Mesothelial cell of epicardium (in vitro differentiated cells): ENCODE data around the gene ZNF286A. TPM values are rescaled to one million over a fixed set of nuclear protein-coding genes. Genes with fewer than 3 reads are reported as not detected.
"Not testable (repeated sequence)": the region's sequence is repeated elsewhere in the genome, so short reads cannot be mapped to it uniquely, and the experiment has no call there.

Experiments
- DNase-seq, 2 experiments: peaks; one replicate each; pipeline ENCODE4 v3.0.0; 2021; ENCODE audit warnings: low spot score in 2 of 2; ENCODE audit not compliant: unreplicated experiment in 2 of 2
- H3K27ac Mint-ChIP-seq: 2 replicates; pipeline ENCODE4 v1.8.0; 2021; ENCODE audit warnings: mixed read lengths
- H3K27me3 Mint-ChIP-seq: 2 replicates; pipeline ENCODE4 v1.8.0; 2021; ENCODE audit warnings: low read depth, mixed read lengths
- H3K36me3 Mint-ChIP-seq: 2 replicates; pipeline ENCODE4 v1.8.0; 2021; ENCODE audit warnings: mixed read lengths
- H3K4me1 Mint-ChIP-seq: 2 replicates; pipeline ENCODE4 v1.8.0; 2021; ENCODE audit warnings: mixed read lengths
- H3K4me3 Mint-ChIP-seq: 2 replicates; pipeline ENCODE4 v1.8.0; 2021; ENCODE audit warnings: mild to moderate bottlenecking, moderate library complexity, mixed read lengths
- H3K9me3 Mint-ChIP-seq: 2 replicates; pipeline ENCODE4 v1.8.0; 2021; ENCODE audit warnings: mixed read lengths
- total RNA-seq: library from RNA; stranded (reverse); gene quantifications from 3 replicates; pipeline ENCODE4 v1.2.1, GENCODE V29; 2021
- TF ChIP-seq, protein P1 (sequence below): fragments of 200-600 bp; sonication (generic); IDR thresholded peaks from one replicate; pipeline ENCODE4 v1.5.0; 2021; ENCODE audit warnings: antibody characterized with exemption; ENCODE audit not compliant: unreplicated experiment

Gene ZNF286A
- total RNA-seq, 1 donor from 2014 or later: 89.6 TPM

DNA sequence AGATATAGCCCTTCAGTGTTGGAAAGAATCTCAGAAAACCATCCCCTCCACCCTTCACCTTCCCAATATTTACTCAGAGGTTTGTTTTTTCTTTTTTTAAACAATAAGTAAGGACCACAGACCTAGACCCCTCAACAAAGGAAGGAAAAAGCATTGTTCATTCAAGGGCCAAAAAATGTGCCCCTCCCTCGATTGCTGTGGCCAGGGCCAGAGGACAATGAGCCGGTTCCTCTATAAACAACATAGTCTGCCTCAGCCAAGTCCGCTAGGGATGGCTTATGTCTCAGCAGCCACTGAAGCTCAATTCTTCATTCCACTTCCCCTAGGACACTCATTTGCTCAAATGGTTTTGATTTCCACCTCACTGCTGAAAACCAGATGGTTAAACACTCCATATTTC is 39.5 kb upstream of the ZNF286A start:
- H3K4me3 Mint-ChIP-seq: no peak overlapping the region

DNA sequence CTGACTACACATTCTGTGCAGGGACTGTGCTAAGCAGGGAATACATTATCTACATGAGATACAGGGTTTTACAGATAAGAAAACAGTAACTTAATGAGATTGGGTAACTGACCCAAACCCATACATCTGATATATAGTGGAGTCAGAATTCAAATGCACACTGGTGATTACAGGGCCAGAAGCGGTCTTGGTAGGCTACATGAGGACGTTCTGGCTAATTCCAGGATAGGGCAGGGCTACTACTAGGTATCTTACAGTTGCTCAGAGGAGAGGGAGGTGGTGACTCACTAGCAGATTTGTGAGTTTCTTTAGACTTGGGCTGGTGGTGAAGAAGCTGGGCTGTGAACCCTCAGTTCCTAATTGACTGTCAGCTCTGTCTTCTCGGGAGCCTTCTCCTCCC is 36.9 kb upstream of the ZNF286A start:
- no peak for DNase-seq
- no peak overlapping the region for H3K27ac Mint-ChIP-seq
- H3K27me3 Mint-ChIP-seq: no peaks in the 10 kb centered on the region
- peaks cover 12% of the 10 kb centered on the region for H3K4me1 Mint-ChIP-seq
- TF ChIP-seq, protein P1, sequence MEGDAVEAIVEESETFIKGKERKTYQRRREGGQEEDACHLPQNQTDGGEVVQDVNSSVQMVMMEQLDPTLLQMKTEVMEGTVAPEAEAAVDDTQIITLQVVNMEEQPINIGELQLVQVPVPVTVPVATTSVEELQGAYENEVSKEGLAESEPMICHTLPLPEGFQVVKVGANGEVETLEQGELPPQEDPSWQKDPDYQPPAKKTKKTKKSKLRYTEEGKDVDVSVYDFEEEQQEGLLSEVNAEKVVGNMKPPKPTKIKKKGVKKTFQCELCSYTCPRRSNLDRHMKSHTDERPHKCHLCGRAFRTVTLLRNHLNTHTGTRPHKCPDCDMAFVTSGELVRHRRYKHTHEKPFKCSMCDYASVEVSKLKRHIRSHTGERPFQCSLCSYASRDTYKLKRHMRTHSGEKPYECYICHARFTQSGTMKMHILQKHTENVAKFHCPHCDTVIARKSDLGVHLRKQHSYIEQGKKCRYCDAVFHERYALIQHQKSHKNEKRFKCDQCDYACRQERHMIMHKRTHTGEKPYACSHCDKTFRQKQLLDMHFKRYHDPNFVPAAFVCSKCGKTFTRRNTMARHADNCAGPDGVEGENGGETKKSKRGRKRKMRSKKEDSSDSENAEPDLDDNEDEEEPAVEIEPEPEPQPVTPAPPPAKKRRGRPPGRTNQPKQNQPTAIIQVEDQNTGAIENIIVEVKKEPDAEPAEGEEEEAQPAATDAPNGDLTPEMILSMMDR: no peak
- H3K9me3 Mint-ChIP-seq: no peaks in the 10 kb centered on the region
- peaks cover 35% of the 10 kb centered on the region for H3K36me3 Mint-ChIP-seq
- no peak overlapping the region for H3K4me3 Mint-ChIP-seq

More for the DNA sequence above, 39.5 kb upstream of the ZNF286A start:
- DNase-seq: no peak
- H3K27ac Mint-ChIP-seq: peak overlapping the region; percentile 87
- TF ChIP-seq, protein P1: no peak
- H3K9me3 Mint-ChIP-seq: no peaks in the 10 kb centered on the region
- peaks cover 25% of the 10 kb centered on the region for H3K4me1 Mint-ChIP-seq
- H3K27me3 Mint-ChIP-seq: no peaks in the 10 kb centered on the region
- peaks cover 32% of the 10 kb centered on the region for H3K36me3 Mint-ChIP-seq

DNA sequence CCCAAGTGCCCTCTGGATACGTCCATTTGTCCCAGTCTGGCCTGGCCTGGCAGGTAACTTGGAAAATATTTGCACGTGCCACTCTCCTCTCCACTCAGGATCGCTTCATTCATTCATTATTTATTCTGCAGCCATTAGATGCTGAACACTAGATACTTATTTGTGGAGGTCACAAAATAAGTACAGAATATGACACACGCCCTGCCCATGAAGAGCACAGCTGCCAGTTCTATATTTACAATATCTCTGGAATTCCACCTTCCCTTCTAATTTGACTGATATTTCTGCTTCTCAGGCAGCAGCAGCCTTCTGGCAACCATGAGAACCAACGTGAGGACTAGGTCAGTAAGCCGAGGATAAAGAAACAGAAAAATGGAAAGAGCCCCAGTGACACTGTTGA is 36.4 kb upstream of the ZNF286A start:
- H3K27me3 Mint-ChIP-seq: no peaks in the 10 kb centered on the region
- H3K4me1 Mint-ChIP-seq: peaks cover 12% of the 10 kb centered on the region
- H3K27ac Mint-ChIP-seq: no peak overlapping the region
- peaks cover 37% of the 10 kb centered on the region for H3K36me3 Mint-ChIP-seq
- H3K9me3 Mint-ChIP-seq: no peaks in the 10 kb centered on the region
- no peak for DNase-seq
- H3K4me3 Mint-ChIP-seq: no peak overlapping the region
- TF ChIP-seq, protein P1: no peak

DNA sequence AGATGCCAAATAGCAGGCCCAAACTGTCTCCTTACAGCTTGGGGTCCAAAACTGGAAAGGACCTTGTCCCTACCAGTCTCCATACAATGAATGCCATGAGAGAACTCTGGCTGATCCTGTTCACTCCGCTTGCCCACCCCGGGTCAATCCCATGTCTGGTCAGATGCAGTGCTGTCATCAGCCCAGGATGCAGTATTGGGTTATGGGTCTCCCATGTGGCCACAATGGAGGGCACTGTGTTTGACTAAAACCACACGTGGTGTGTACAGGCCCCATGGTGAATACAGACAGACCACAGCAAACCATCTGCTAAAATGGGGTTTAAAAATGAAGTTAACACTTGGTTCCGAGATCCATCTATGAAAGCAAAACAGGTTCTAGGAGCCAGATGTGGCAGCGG is 35.9 kb upstream of the ZNF286A start:
- H3K27me3 Mint-ChIP-seq: no peaks in the 10 kb centered on the region

DNA sequence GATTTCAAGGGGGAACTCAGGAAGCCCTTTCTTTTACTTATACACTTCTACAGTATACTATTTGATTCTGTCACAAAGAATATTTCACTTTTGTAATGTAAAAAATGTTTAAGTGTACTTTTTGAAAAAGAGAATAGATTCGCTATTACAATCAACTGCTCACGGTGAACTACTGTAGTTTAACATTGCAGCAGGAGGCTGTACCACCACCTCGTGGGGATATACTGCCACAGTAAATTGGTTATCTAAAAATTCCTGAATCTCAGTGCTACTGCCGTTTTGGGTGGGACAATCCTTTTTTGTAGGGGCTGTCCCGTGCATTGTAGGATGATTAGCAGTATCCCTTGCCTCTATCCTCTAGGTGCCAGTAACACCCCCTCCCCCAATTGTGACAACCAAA is 30.0 kb upstream of the ZNF286A start:
- not testable (repeated sequence) for H3K4me1 Mint-ChIP-seq, H3K4me3 Mint-ChIP-seq, DNase-seq, H3K9me3 Mint-ChIP-seq, H3K27ac Mint-ChIP-seq, H3K27me3 Mint-ChIP-seq
- peaks cover 19% of the 10 kb centered on the region for H3K36me3 Mint-ChIP-seq

More for the DNA sequence above, 35.9 kb upstream of the ZNF286A start:
- TF ChIP-seq, protein P1: no peak
- Mint-ChIP-seq H3K4me1 (peaks cover 12% of the 10 kb centered on the region), H3K9me3 (no peaks in the 10 kb centered on the region), H3K4me3 (no peak overlapping the region), H3K27ac (no peak overlapping the region), H3K36me3 (peaks cover 35% of the 10 kb centered on the region)
- no peak for DNase-seq

DNA sequence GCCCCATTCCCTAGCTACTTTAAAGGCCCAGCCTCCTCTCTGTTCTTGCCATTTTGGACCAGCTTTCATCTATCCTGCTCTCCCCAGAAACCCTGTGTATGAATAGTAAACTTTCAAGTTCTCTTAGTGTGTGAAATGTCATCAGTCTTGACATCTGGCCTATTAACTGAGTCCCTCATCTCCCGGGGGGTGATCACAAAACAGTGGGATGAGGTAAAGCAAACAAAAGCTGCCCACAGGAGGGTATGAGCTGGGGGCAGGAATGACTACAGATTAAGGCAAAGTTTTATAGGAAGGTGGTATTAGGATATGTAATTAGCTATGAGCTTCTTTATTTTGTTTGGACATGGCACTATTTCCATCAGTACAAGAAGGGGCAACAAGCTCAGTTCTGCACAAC is 24.9 kb upstream of the ZNF286A start:
- DNase-seq, H3K27ac Mint-ChIP-seq, H3K4me3 Mint-ChIP-seq, H3K4me1 Mint-ChIP-seq, H3K9me3 Mint-ChIP-seq, H3K27me3 Mint-ChIP-seq: not testable (repeated sequence)
- H3K36me3 Mint-ChIP-seq: peaks cover 21% of the 10 kb centered on the region

DNA sequence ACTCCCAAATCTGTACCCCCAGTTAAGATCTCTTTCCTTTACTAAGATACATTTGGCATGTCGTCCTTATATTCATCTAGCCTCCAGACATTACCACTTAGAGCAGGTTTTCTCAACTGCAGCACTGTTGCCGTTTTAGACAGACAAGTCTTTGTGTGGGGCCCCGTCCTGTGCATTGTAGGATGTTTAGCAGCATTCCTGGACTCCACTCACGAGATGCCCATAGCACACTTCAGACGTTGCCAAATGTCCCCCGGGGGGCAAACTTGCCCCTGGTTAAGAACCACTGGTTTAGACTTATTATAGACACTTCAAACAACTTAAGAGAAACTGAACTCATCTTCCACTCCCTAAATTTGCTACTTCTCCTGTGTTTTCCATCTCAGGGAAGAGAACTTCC is 23.6 kb upstream of the ZNF286A start:
- H3K4me1 Mint-ChIP-seq, H3K27me3 Mint-ChIP-seq, H3K4me3 Mint-ChIP-seq, H3K9me3 Mint-ChIP-seq, H3K27ac Mint-ChIP-seq, DNase-seq: not testable (repeated sequence)
- peaks cover 21% of the 10 kb centered on the region for H3K36me3 Mint-ChIP-seq

DNA sequence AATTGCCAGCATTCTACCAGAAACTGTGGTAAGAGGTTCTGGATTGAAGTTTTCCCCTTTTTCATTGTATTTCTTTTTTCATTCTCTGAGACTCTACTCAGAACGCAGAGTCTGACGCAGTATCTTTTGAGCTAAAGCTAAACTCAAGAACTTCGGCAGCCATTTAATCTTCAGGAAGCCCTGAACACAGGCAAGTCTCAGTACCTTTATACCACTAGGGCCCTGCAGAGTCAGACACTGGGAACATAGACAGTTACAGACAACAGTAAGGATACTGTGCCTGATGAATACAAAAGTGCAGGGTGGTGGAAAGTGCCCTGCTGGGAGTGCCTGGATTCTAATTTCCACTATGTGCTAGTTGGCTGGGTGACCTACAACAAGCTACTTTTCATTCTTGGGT is 16.4 kb upstream of the ZNF286A start:
- not testable (repeated sequence) for H3K27ac Mint-ChIP-seq, DNase-seq, H3K36me3 Mint-ChIP-seq, H3K9me3 Mint-ChIP-seq, H3K27me3 Mint-ChIP-seq
- peak overlapping the region; percentile 97 for H3K4me3 Mint-ChIP-seq
- H3K4me1 Mint-ChIP-seq: peaks cover 21% of the 10 kb centered on the region

DNA sequence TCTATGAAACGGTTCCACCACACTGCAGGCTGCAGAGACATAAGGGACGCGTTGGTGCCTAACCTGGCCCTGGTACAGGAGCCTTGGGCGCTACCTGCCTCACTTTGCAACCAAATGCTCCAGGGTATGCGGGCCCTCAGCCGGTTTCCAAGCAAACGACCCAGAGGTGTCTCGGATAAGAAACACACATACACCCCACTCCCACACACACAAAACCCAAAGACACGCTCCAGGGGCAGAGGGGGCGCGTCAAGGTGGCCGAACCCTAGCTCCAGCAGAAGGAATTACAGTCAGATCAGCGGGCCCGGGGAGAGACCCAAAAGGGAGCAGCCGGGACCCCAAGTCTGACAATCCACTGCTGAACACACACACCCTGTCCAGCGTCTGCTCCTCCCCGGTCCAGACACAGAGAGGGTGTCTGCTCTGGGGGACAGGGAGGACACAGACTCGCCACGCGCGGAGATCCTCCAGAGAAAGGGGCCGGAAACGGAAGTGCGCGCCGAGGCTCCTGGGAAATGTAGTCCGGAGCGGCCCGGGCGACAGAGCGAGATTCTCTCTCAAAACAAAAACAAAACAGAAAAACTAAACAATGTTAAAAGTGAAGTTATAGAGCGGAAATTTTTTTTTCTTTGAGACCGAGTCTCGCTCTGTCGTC is 15.6 kb upstream of the ZNF286A start, which contains the start of gene TRIM16:
Gene TRIM16, minus strand, starts transcription at position 488 of the 655 bp plus-strand sequence. CDS start 32,702 bp downstream, outside the sequence.
- H3K4me1 Mint-ChIP-seq: peaks cover 21% of the 10 kb centered on the region
- not testable (repeated sequence) for H3K9me3 Mint-ChIP-seq, H3K27me3 Mint-ChIP-seq, H3K36me3 Mint-ChIP-seq
- DNase-seq: peak; percentile 31 to 77
- peak within 1 kb of the TSS; percentile 97 for H3K4me3 Mint-ChIP-seq
- peak within 1 kb of the TSS; percentile 94 for H3K27ac Mint-ChIP-seq

DNA sequence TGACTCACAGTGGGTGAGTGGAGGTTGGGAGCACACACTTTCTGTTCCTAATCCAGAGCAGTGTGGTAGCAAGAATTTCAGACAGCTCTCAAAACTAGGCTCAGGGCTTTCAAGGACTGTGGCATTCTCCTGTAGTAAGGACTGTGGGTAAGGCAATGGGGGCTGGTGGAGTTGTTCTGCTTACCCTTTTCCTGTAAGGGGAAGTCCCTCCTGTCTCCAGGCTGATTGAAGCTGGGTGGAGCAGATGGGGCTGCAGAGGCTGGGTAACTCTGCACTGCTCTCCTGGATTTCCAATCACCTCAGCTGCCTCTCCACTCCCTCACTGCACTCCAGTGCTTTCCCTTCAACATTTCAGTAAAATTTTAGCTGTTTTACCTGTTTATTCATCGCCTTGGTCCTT is 12.1 kb upstream of the ZNF286A start:
- DNase-seq: not testable (repeated sequence)

More for the DNA sequence above, 12.1 kb upstream of the ZNF286A start:
- H3K4me1 Mint-ChIP-seq: peaks cover 17% of the 10 kb centered on the region
- not testable (repeated sequence) for H3K27me3 Mint-ChIP-seq, H3K9me3 Mint-ChIP-seq, H3K27ac Mint-ChIP-seq, H3K4me3 Mint-ChIP-seq, H3K36me3 Mint-ChIP-seq
